ENCODE results near the gene ETV6. TPM values are rescaled to one million over a fixed set of nuclear protein-coding genes. Genes with fewer than 3 reads are reported as not detected.
A peak's percentile ranks its signal among the peaks of the same experiment; 100 is the strongest.

Gene ETV6
- total RNA-seq, 2 donors from 2014 or later, result 50.2 to 82.3 TPM

GRCh38 chr12:11764837-11765236, 115.4 kb downstream of the ETV6 start:
- ATAC-seq (no peak), DNase-seq (ENCODE audit: low spot score) (no peak)
- Mint-ChIP-seq H3K36me3 (no peaks in the 10 kb centered on the region), H3K9me3 (no peaks in the 10 kb centered on the region), H3K4me1 (ENCODE audit: low read depth in 2 of 2) (peaks cover 58 to 72% of the 10 kb centered on the region in 2 donors), H3K27me3 (no peaks in the 10 kb centered on the region), H3K4me3 (peak overlapping the region; percentile 74), H3K27ac (peak overlapping the region; percentile 71 to 92)

GRCh38 chr12:11765421-11765816, 115.9 kb downstream of the ETV6 start:
- Mint-ChIP-seq H3K27ac (peak overlapping the region; percentile 71 to 92), H3K27me3 (no peaks in the 10 kb centered on the region), H3K9me3 (no peaks in the 10 kb centered on the region), H3K4me1 (ENCODE audit: low read depth in 2 of 2) (peaks cover 62 to 71% of the 10 kb centered on the region in 2 donors), H3K36me3 (no peaks in the 10 kb centered on the region), H3K4me3 (peak overlapping the region; percentile 74)
- ATAC-seq (peak in 1 of 2 donors; percentile 43), DNase-seq (ENCODE audit: low spot score) (no peak)

GRCh38 chr12:11765817-11766794, 116.6 kb downstream of the ETV6 start:
- DNase-seq (ENCODE audit: low spot score) (no peak), ATAC-seq (peak; percentile 65 to 67)
- H3K4me1 Mint-ChIP-seq (ENCODE audit: low read depth in 2 of 2), result peaks cover 65 to 69% of the 10 kb centered on the region in 2 donors
- no peaks in the 10 kb centered on the region for H3K36me3 Mint-ChIP-seq
- no peaks in the 10 kb centered on the region for H3K27me3 Mint-ChIP-seq
- peak overlapping the region; percentile 71 to 92 for H3K27ac Mint-ChIP-seq
- peak overlapping the region; percentile 74 for H3K4me3 Mint-ChIP-seq
- no peaks in the 10 kb centered on the region for H3K9me3 Mint-ChIP-seq

- Mint-ChIP-seq H3K36me3 (no peaks in the 10 kb centered on the region), H3K4me1 (ENCODE audit: low read depth in 2 of 2) (peaks cover 67 to 75% of the 10 kb centered on the region in 2 donors), H3K9me3 (peaks cover 2% of the 10 kb centered on the region), H3K27ac (peak overlapping the region; percentile 71 to 92), H3K4me3 (peak overlapping the region; percentile 74), H3K27me3 (no peaks in the 10 kb centered on the region)
- DNase-seq (ENCODE audit: low spot score) (no peak), ATAC-seq (no peak)
These were observed 117.7 kb downstream of the ETV6 start for GRCh38 chr12:11767029-11767724.

GRCh38 chr12:11767798-11768197, 118.3 kb downstream of the ETV6 start:
- H3K4me1 Mint-ChIP-seq (ENCODE audit: low read depth in 2 of 2), result peaks cover 65 to 68% of the 10 kb centered on the region in 2 donors
- H3K36me3 Mint-ChIP-seq, result no peaks in the 10 kb centered on the region
- no peak overlapping the region for H3K4me3 Mint-ChIP-seq
- H3K27ac Mint-ChIP-seq, result peak overlapping the region in 1 of 2 donors; percentile 92
- no peak for ATAC-seq
- no peaks in the 10 kb centered on the region for H3K27me3 Mint-ChIP-seq
- H3K9me3 Mint-ChIP-seq, result peaks cover 2% of the 10 kb centered on the region
- DNase-seq (ENCODE audit: low spot score), result no peak

- Mint-ChIP-seq H3K36me3 (no peaks in the 10 kb centered on the region), H3K27me3 (no peaks in the 10 kb centered on the region), H3K9me3 (peaks cover 2% of the 10 kb centered on the region), H3K4me3 (no peak overlapping the region), H3K4me1 (ENCODE audit: low read depth in 2 of 2) (peaks cover 61 to 64% of the 10 kb centered on the region in 2 donors), H3K27ac (peak overlapping the region in 1 of 2 donors; percentile 84)
- DNase-seq (ENCODE audit: low spot score), result no peak
- ATAC-seq, result no peak
These were observed 118.9 kb downstream of the ETV6 start for GRCh38 chr12:11768233-11768965.

- H3K27ac Mint-ChIP-seq, result peak overlapping the region; percentile 13 to 84
These were observed 120.4 kb downstream of the ETV6 start for GRCh38 chr12:11769723-11770514.

GRCh38 chr12:11771356-11771755, 121.9 kb downstream of the ETV6 start:
- DNase-seq (ENCODE audit: low spot score) (no peak), ATAC-seq (no peak)
- H3K27ac Mint-ChIP-seq, result peak overlapping the region in 1 of 2 donors; percentile 40
- H3K27me3 Mint-ChIP-seq, result no peaks in the 10 kb centered on the region
- no peaks in the 10 kb centered on the region for H3K36me3 Mint-ChIP-seq
- peaks cover 2% of the 10 kb centered on the region for H3K9me3 Mint-ChIP-seq
- H3K4me3 Mint-ChIP-seq, result no peak overlapping the region
- peaks cover 47 to 51% of the 10 kb centered on the region in 2 donors for H3K4me1 Mint-ChIP-seq (ENCODE audit: low read depth in 2 of 2)

More at GRCh38 chr12:11769723-11770514, 120.4 kb downstream of the ETV6 start:
- Mint-ChIP-seq H3K27me3 (no peaks in the 10 kb centered on the region), H3K36me3 (no peaks in the 10 kb centered on the region), H3K4me1 (ENCODE audit: low read depth in 2 of 2) (peaks cover 60 to 64% of the 10 kb centered on the region in 2 donors), H3K4me3 (peak overlapping the region; percentile 20), H3K9me3 (peaks cover 2% of the 10 kb centered on the region)
- DNase-seq (ENCODE audit: low spot score) (no peak), ATAC-seq (no peak)

GRCh38 chr12:11771895-11772502, 122.5 kb downstream of the ETV6 start:
- H3K4me1 Mint-ChIP-seq (ENCODE audit: low read depth in 2 of 2), result peaks cover 41 to 45% of the 10 kb centered on the region in 2 donors
- no peak overlapping the region for H3K4me3 Mint-ChIP-seq
- peak in 1 of 2 donors; percentile 46 for ATAC-seq
- peaks cover 2% of the 10 kb centered on the region for H3K9me3 Mint-ChIP-seq
- H3K27ac Mint-ChIP-seq, result peak overlapping the region in 1 of 2 donors; percentile 40
- no peak for DNase-seq (ENCODE audit: low spot score)
- no peaks in the 10 kb centered on the region for H3K27me3 Mint-ChIP-seq
- H3K36me3 Mint-ChIP-seq, result no peaks in the 10 kb centered on the region

- H3K27ac Mint-ChIP-seq, result no peak overlapping the region
These were observed 124.6 kb downstream of the ETV6 start for GRCh38 chr12:11773889-11774677.

GRCh38 chr12:11774821-11775220, 125.3 kb downstream of the ETV6 start:
- Mint-ChIP-seq H3K9me3 (peaks cover 2% of the 10 kb centered on the region), H3K4me3 (no peak overlapping the region), H3K27me3 (no peaks in the 10 kb centered on the region), H3K4me1 (ENCODE audit: low read depth in 2 of 2) (peaks cover 38 to 53% of the 10 kb centered on the region in 2 donors), H3K36me3 (no peaks in the 10 kb centered on the region), H3K27ac (peak overlapping the region in 1 of 2 donors; percentile 22)
- DNase-seq (ENCODE audit: low spot score) (no peak), ATAC-seq (no peak)

More at GRCh38 chr12:11773889-11774677, 124.6 kb downstream of the ETV6 start:
- Mint-ChIP-seq H3K4me3 (no peak overlapping the region), H3K36me3 (no peaks in the 10 kb centered on the region), H3K27me3 (no peaks in the 10 kb centered on the region), H3K4me1 (ENCODE audit: low read depth in 2 of 2) (peaks cover 42 to 57% of the 10 kb centered on the region in 2 donors), H3K9me3 (peaks cover 2% of the 10 kb centered on the region)
- no peak for ATAC-seq
- no peak for DNase-seq (ENCODE audit: low spot score)

GRCh38 chr12:11776316-11776715, 126.8 kb downstream of the ETV6 start:
- H3K27ac Mint-ChIP-seq, result no peak overlapping the region
- H3K4me3 Mint-ChIP-seq, result no peak overlapping the region
- no peak for ATAC-seq
- no peaks in the 10 kb centered on the region for H3K27me3 Mint-ChIP-seq
- no peak for DNase-seq (ENCODE audit: low spot score)
- peaks cover 1% of the 10 kb centered on the region for H3K9me3 Mint-ChIP-seq
- H3K4me1 Mint-ChIP-seq (ENCODE audit: low read depth in 2 of 2), result peaks cover 30 to 49% of the 10 kb centered on the region in 2 donors
- H3K36me3 Mint-ChIP-seq, result no peaks in the 10 kb centered on the region

All from natural killer cell treated with Interleukin-12 subunit alpha and Interleukin-12 subunit beta and Interleukin-15 and Interleukin-18, amount 100 ng/mL, for 72 hours (primary cell).